ENCODE measurements around the gene CHTF8. TPM values are rescaled to one million over a fixed set of nuclear protein-coding genes. Genes with fewer than 3 reads are reported as not detected.

Gene CHTF8
- total RNA-seq, 2 experiments from 2014 or later = 133 to 138 TPM

Other genes starting within 250 kb of the CHTF8 start
- gene HAS3, start 26.9 kb downstream of the CHTF8 start, total RNA-seq = under 1 TPM; 0.38 to 0.71 TPM
- gene UTP4, start 61 bp upstream of the CHTF8 start, total RNA-seq = 10 to 100 TPM; 39.7 to 48.7 TPM
- gene SNTB2, start 54.6 kb upstream of the CHTF8 start, total RNA-seq = 10 to 100 TPM; 23.3 to 25.9 TPM
- 10 to 100 TPM; 32.3 to 34.9 TPM for gene VPS4A, start 178.8 kb upstream of the CHTF8 start, total RNA-seq
- 1 to 10 TPM; 8.8 to 9.7 TPM for gene PDF, start 198.0 kb upstream of the CHTF8 start, total RNA-seq
- gene COG8, start 207.0 kb upstream of the CHTF8 start, total RNA-seq = 10 to 100 TPM; 30.6 to 30.7 TPM
- 10 to 100 TPM; 36.0 to 36.7 TPM for gene NIP7, start 207.2 kb upstream of the CHTF8 start, total RNA-seq
- 1 to 10 TPM; 1.3 to 1.8 TPM for gene TMED6, start 219.2 kb upstream of the CHTF8 start, total RNA-seq

Measured in activated CD4-positive, alpha-beta memory T cell treated with anti-CD3 and anti-CD28 coated beads, Interleukin-2, amount 10 ng/mL, durations not matched to agents 7 days and 5 days (primary cell).